HepG2 (cell line): ENCODE results near the gene RFX6. TPM values are rescaled to one million over a fixed set of nuclear protein-coding genes. Genes with fewer than 3 reads are reported as not detected.
A peak's percentile ranks its signal among the peaks of the same experiment; 100 is the strongest.

Source experiments
- ATF7 ChIP-seq, 2 experiments: fragments of 450-650 bp in 1 of 2; sonication (generic) in 1 of 2; formaldehyde crosslinking in 1 of 2; IDR thresholded peaks; 2 replicates each; pipeline versions ENCODE4 v1.4.0 to v1.6.1; 2016 to 2020; ENCODE audit warnings: antibody characterized with exemption in 1 of 2, mild to moderate bottlenecking in 1 of 2, missing genetic modification reagents in 1 of 2
- BORCS8-MEF2B ChIP-seq: sonication (generic); formaldehyde crosslinking; IDR thresholded peaks from 2 replicates; pipeline ENCODE4 v1.8.0; 2022; ENCODE audit warnings: mild to moderate bottlenecking, missing genetic modification reagents
- KAT7 ChIP-seq: IDR thresholded peaks from 2 replicates; pipeline ENCODE4 v1.6.1; 2018; ENCODE audit warnings: borderline replicate concordance, missing compliant biosample characterization
- MIXL1 ChIP-seq: IDR thresholded peaks from 2 replicates; pipeline ENCODE4 v1.6.1; 2016
- MTF2 ChIP-seq: sonication (generic); formaldehyde crosslinking; IDR thresholded peaks from 2 replicates; pipeline ENCODE4 v1.5.0; 2020; ENCODE audit warnings: missing genetic modification reagents, borderline replicate concordance
- NKX3-1 ChIP-seq: sonication (generic); formaldehyde crosslinking; IDR thresholded peaks from 2 replicates; pipeline ENCODE4 v1.5.0; 2020; ENCODE audit warnings: missing genetic modification reagents
- PCBP1 ChIP-seq: fragments of 200-400 bp; formaldehyde crosslinking; IDR thresholded peaks from 2 replicates; pipeline ENCODE4 v1.6.1; 2017; ENCODE audit warnings: mild to moderate bottlenecking, low read depth, low read length, borderline replicate concordance
- TCF7 ChIP-seq: sonication (generic); IDR thresholded peaks from 2 replicates; pipeline ENCODE4 v1.6.1; 2016; ENCODE audit warnings: antibody characterized with exemption, low read depth
- ZBTB7A ChIP-seq: sonication (generic); formaldehyde crosslinking; IDR thresholded peaks from 2 replicates; pipeline ENCODE4 v1.8.0; 2022; ENCODE audit warnings: mild to moderate bottlenecking, missing genetic modification reagents
- ZNF225 ChIP-seq: sonication (generic); formaldehyde crosslinking; IDR thresholded peaks from 2 replicates; pipeline ENCODE4 v1.4.0; 2020; ENCODE audit warnings: mild to moderate bottlenecking, missing genetic modification reagents
- ZNF282 ChIP-seq: fragments of 450-650 bp; IDR thresholded peaks from 2 replicates; pipeline ENCODE4 v1.6.1; 2018; ENCODE audit not compliant: partially characterized antibody
- ZNF3 ChIP-seq: IDR thresholded peaks from 2 replicates; pipeline ENCODE4 v1.7.0; 2017; ENCODE audit warnings: inconsistent platforms
- ZNF326 ChIP-seq: sonication (generic); formaldehyde crosslinking; IDR thresholded peaks from 2 replicates; pipeline ENCODE4 v1.4.0; 2020; ENCODE audit warnings: missing genetic modification reagents, borderline replicate concordance
- ZNF333 ChIP-seq: sonication (generic); formaldehyde crosslinking; IDR thresholded peaks from 2 replicates; pipeline ENCODE4 v1.4.0; 2020; ENCODE audit warnings: mild to moderate bottlenecking, missing genetic modification reagents, borderline replicate concordance
- ZNF614 ChIP-seq: IDR thresholded peaks from 2 replicates; pipeline ENCODE4 v1.6.1; 2018; ENCODE audit warnings: missing biosample characterization, missing genetic modification reagents, inconsistent platforms, borderline replicate concordance
- polyA plus RNA-seq, 8 experiments: library from polyadenylated mRNA; depleted of rRNA in 3 of 8; stranded (reverse) in 7 of 8; unstranded in 1 of 8; fragments of >200 nt; fragmentation: Illumina TruSeq in 4 of 8; extraction: Trizol in 4 of 8; gene quantifications; 2 replicates each; pipeline versions ENCODE4 v1.2.1 to v1.2.3, GENCODE V29; 2011 to 2016; ENCODE audit warnings: low read depth in 4 of 8, missing spikeins in 1 of 8, mixed read lengths in 1 of 8; ENCODE audit not compliant: insufficient read depth in 1 of 8
- total RNA-seq, 5 experiments: library from RNA; depleted of rRNA; stranded (reverse); fragments of >200 nt; fragmentation: Illumina TruSeq; extraction: Trizol; gene quantifications; 2 replicates each; pipeline ENCODE4 v1.2.3, GENCODE V29; 2016; ENCODE audit warnings: low read depth in 1 of 5
- TF ChIP-seq, protein P1 (sequence below): sonication (generic); formaldehyde crosslinking; IDR thresholded peaks from 2 replicates; pipeline ENCODE4 v1.5.1; 2020; ENCODE audit warnings: missing genetic modification reagents, mild to moderate bottlenecking, borderline replicate concordance
- TF ChIP-seq, protein P2 (sequence below): sonication (generic); formaldehyde crosslinking; IDR thresholded peaks from 2 replicates; pipeline ENCODE4 v1.4.0; 2020; ENCODE audit warnings: missing genetic modification reagents
- TF ChIP-seq, protein P3 (sequence below): sonication (generic); formaldehyde crosslinking; conservative IDR thresholded peaks from 2 replicates; pipeline ENCODE4 v1.4.0; 2020; ENCODE audit warnings: mild to moderate bottlenecking, missing genetic modification reagents, moderate library complexity
- TF ChIP-seq, protein P4 (sequence below): sonication (generic); formaldehyde crosslinking; IDR thresholded peaks from 2 replicates; pipeline ENCODE4 v1.4.0; 2020; ENCODE audit warnings: missing genetic modification reagents, mild to moderate bottlenecking, borderline replicate concordance
- TF ChIP-seq, protein P5 (sequence below): IDR thresholded peaks from 2 replicates; pipeline ENCODE4 v1.6.1; 2018; ENCODE audit warnings: missing genetic modification reagents
- TF ChIP-seq, protein P6 (sequence below): sonication (generic); formaldehyde crosslinking; IDR thresholded peaks from 2 replicates; pipeline ENCODE4 v1.8.1; 2023; ENCODE audit warnings: missing genetic modification reagents, mild to moderate bottlenecking, borderline replicate concordance

Gene RFX6
- total and polyA plus RNA-seq, 2 of the 13 experiments (the other 11 are each of a cell fraction or from before 2014, with no cell fraction given): 0.04 TPM; not detected in 1

DNA sequence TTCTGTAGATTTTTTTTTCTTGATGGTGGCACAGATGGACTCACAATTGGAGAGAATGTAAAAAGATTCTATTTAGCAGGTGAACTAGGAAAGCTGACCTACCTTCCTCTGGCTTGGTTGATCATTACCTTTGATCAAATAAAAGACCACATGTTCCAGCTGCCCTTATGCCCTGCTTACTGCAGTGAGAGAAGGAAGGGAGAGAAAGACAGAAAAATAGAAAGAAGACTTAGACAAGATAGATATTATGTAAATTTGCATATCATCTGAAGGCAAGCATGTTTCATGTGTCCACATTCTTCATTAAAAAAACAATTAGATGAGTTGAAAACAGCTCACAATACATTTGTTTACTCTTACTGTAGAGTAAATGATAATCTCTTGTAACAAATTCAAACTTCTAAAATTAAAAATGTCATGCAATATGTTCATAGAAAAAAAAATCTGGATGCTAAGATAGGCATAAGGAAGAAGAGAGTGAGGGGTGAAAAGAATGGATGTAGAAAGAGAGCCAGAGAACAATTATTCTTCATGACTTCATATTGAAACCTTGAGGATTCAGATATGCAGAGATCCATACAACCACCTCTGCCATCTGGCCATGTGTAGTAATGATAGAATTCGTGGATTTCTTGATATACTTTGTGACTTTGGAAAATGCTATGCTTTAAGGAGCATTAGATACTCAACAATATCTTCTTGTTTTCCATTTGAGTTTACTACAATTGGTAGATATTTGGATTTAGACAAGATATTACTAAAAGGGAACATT is 71.7 kb downstream of the RFX6 start (continued):
- TF ChIP-seq, protein P1, sequence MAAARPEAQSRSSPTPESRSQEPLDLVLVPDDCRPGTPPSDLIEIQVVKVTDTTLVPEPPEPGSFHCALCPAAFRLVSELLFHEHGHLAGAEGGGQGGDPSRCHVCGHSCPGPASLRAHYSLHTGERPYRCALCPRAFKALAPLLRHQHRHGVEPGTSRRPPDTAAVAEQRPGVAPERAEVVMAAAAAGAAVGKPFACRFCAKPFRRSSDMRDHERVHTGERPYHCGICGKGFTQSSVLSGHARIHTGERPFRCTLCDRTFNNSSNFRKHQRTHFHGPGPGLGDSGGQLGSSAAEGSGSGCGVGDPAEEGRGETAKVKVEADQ (CRISPR knock-in tag): peak; percentile 50; the same call in 1 of the 2 replicates
- TF ChIP-seq ZNF225 (CRISPR knock-in tag) (no peak), PCBP1 (no peak), MTF2 (no peak), ZNF282 (no peak), BORCS8-MEF2B (CRISPR knock-in tag) (no peak), KAT7 (CRISPR knock-in tag) (peak; percentile 45; the same call in 1 of the 2 replicates), TCF7 (peak; percentile 22; the same call in 1 of the 2 replicates), ZNF326 (CRISPR knock-in tag) (no peak), ZNF3 (CRISPR knock-in tag) (no peak), MIXL1 (peak; percentile 45; the same call in 1 of the 2 replicates), ZNF333 (CRISPR knock-in tag) (no peak), ATF7 (IDR thresholded peaks at IDR 0.05) (no peak), ATF7 (CRISPR knock-in tag; IDR thresholded peaks at IDR 0.05) (no peak), NKX3-1 (CRISPR knock-in tag) (no peak), ZNF614 (peak; percentile 25; the same call in 1 of the 2 replicates), ZBTB7A (CRISPR knock-in tag) (no peak)
- TF ChIP-seq, protein P2, sequence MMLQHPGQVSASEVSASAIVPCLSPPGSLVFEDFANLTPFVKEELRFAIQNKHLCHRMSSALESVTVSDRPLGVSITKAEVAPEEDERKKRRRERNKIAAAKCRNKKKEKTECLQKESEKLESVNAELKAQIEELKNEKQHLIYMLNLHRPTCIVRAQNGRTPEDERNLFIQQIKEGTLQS: no peak
- TF ChIP-seq, protein P3, sequence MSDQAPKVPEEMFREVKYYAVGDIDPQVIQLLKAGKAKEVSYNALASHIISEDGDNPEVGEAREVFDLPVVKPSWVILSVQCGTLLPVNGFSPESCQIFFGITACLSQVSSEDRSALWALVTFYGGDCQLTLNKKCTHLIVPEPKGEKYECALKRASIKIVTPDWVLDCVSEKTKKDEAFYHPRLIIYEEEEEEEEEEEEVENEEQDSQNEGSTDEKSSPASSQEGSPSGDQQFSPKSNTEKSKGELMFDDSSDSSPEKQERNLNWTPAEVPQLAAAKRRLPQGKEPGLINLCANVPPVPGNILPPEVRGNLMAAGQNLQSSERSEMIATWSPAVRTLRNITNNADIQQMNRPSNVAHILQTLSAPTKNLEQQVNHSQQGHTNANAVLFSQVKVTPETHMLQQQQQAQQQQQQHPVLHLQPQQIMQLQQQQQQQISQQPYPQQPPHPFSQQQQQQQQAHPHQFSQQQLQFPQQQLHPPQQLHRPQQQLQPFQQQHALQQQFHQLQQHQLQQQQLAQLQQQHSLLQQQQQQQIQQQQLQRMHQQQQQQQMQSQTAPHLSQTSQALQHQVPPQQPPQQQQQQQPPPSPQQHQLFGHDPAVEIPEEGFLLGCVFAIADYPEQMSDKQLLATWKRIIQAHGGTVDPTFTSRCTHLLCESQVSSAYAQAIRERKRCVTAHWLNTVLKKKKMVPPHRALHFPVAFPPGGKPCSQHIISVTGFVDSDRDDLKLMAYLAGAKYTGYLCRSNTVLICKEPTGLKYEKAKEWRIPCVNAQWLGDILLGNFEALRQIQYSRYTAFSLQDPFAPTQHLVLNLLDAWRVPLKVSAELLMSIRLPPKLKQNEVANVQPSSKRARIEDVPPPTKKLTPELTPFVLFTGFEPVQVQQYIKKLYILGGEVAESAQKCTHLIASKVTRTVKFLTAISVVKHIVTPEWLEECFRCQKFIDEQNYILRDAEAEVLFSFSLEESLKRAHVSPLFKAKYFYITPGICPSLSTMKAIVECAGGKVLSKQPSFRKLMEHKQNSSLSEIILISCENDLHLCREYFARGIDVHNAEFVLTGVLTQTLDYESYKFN: peak; percentile 89
- TF ChIP-seq, protein P4, sequence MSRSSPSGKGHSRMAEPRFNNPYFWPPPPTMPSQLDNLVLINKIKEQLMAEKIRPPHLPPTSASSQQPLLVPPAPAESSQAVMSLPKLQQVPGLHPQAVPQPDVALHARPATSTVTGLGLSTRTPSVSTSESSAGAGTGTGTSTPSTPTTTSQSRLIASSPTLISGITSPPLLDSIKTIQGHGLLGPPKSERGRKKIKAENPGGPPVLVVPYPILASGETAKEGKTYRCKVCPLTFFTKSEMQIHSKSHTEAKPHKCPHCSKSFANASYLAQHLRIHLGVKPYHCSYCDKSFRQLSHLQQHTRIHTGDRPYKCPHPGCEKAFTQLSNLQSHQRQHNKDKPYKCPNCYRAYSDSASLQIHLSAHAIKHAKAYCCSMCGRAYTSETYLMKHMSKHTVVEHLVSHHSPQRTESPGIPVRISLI (CRISPR knock-in tag): no peak
- TF ChIP-seq, protein P5, sequence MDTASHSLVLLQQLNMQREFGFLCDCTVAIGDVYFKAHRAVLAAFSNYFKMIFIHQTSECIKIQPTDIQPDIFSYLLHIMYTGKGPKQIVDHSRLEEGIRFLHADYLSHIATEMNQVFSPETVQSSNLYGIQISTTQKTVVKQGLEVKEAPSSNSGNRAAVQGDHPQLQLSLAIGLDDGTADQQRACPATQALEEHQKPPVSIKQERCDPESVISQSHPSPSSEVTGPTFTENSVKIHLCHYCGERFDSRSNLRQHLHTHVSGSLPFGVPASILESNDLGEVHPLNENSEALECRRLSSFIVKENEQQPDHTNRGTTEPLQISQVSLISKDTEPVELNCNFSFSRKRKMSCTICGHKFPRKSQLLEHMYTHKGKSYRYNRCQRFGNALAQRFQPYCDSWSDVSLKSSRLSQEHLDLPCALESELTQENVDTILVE (CRISPR knock-in tag): 0 out of 2 replicates have a peak, but pooled peaks have one; percentile 29
- TF ChIP-seq, protein P6, sequence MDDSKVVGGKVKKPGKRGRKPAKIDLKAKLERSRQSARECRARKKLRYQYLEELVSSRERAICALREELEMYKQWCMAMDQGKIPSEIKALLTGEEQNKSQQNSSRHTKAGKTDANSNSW (CRISPR knock-in tag): no peak
